KMS-11 (cell line): ENCODE data around the gene LGALS16.
"Not testable (repeated sequence)": the region's sequence is repeated elsewhere in the genome, so short reads cannot be mapped to it uniquely, and the experiment has no call there.

Source experiments
- H2AFZ ChIP-seq: fragments of 200-600 bp; sonication (generic); 2 replicates; pipeline ENCODE4 v1.6.1; 2016; ENCODE audit warnings: antibody characterized with exemption, mixed run types, low read depth
- H3K27ac ChIP-seq: fragments of 200-600 bp; sonication (generic); 2 replicates; pipeline ENCODE4 v1.6.1; 2016; ENCODE audit warnings: mild to moderate bottlenecking, mixed run types
- H3K27me3 ChIP-seq: fragments of 200-600 bp; sonication (generic); 2 replicates; pipeline ENCODE4 v1.6.1; 2017; ENCODE audit warnings: mild to moderate bottlenecking, low read depth, mixed run types, moderate library complexity; ENCODE audit not compliant: insufficient read depth
- H3K36me3 ChIP-seq: fragments of 200-600 bp; sonication (generic); 2 replicates; pipeline ENCODE4 v1.6.1; 2017; ENCODE audit warnings: mild to moderate bottlenecking, mixed run types; ENCODE audit not compliant: insufficient read depth
- H3K4me1 ChIP-seq: fragments of 200-600 bp; sonication (generic); 2 replicates; pipeline ENCODE4 v1.6.1; 2016; ENCODE audit warnings: mild to moderate bottlenecking, low read depth, mixed run types; ENCODE audit not compliant: poor library complexity, severe bottlenecking
- H3K4me2 ChIP-seq: fragments of 200-600 bp; sonication (generic); 2 replicates; pipeline ENCODE4 v1.7.0; 2016; ENCODE audit warnings: mild to moderate bottlenecking, mixed run types
- H3K4me3 ChIP-seq: fragments of 200-600 bp; sonication (generic); IDR thresholded peaks from 2 replicates; pipeline ENCODE4 v1.6.1; 2017; ENCODE audit warnings: low read depth, low read length, mixed read lengths; ENCODE audit not compliant: insufficient read depth
- H3K79me2 ChIP-seq: fragments of 200-600 bp; sonication (generic); 2 replicates; pipeline ENCODE4 v1.6.1; 2016; ENCODE audit warnings: low read depth, mixed run types; ENCODE audit not compliant: insufficient read depth
- H3K9ac ChIP-seq: fragments of 200-600 bp; sonication (generic); 2 replicates; pipeline ENCODE4 v1.6.1; 2016; ENCODE audit warnings: mild to moderate bottlenecking, mixed run types
- H4K20me1 ChIP-seq: fragments of 200-600 bp; sonication (generic); 2 replicates; pipeline ENCODE4 v1.6.1; 2016; ENCODE audit warnings: mild to moderate bottlenecking, mixed run types; ENCODE audit not compliant: insufficient read depth
- TF ChIP-seq, protein P1 (sequence below): fragments of 200-600 bp; sonication (generic); conservative IDR thresholded peaks from 2 replicates; pipeline ENCODE4 v1.6.1; 2017; ENCODE audit warnings: low read depth, mild to moderate bottlenecking, antibody characterized with exemption, low read length, moderate library complexity, mixed read lengths

LGALS16 gene

DNA sequence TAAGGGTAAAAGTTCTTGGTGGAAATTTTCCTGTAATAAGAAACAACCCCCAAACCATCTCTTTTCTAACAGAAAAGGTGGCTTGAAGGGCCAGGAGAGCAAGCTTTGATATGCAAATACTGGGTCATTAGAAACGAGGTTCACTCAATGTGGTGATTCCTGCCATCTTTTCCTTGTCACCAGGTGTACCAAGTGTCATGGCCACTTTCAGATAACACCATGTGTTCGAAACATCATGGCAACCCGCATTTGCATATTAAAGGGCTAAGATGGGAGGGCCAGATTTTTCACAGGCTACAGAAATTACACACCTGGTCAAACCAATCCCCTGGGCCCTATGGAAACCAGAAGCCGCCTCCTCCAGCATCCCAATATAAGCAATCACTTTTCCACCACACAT, 15.3 kb downstream of the LGALS16 start:
- no peak overlapping the region for H3K4me2 ChIP-seq
- H3K36me3 ChIP-seq = no peaks in the 10 kb centered on the region
- TF ChIP-seq, protein P1, sequence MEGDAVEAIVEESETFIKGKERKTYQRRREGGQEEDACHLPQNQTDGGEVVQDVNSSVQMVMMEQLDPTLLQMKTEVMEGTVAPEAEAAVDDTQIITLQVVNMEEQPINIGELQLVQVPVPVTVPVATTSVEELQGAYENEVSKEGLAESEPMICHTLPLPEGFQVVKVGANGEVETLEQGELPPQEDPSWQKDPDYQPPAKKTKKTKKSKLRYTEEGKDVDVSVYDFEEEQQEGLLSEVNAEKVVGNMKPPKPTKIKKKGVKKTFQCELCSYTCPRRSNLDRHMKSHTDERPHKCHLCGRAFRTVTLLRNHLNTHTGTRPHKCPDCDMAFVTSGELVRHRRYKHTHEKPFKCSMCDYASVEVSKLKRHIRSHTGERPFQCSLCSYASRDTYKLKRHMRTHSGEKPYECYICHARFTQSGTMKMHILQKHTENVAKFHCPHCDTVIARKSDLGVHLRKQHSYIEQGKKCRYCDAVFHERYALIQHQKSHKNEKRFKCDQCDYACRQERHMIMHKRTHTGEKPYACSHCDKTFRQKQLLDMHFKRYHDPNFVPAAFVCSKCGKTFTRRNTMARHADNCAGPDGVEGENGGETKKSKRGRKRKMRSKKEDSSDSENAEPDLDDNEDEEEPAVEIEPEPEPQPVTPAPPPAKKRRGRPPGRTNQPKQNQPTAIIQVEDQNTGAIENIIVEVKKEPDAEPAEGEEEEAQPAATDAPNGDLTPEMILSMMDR = no peak
- peaks cover 39% of the 10 kb centered on the region for H3K4me1 ChIP-seq
- no peak overlapping the region for H3K9ac ChIP-seq
- no peak overlapping the region for H2AFZ ChIP-seq
- H3K79me2 ChIP-seq = no peaks in the 10 kb centered on the region
- H3K4me3 ChIP-seq = no peak overlapping the region
- H4K20me1 ChIP-seq = no peaks in the 10 kb centered on the region
- H3K27me3 ChIP-seq = no peaks in the 10 kb centered on the region
- H3K27ac ChIP-seq = no peak overlapping the region

DNA sequence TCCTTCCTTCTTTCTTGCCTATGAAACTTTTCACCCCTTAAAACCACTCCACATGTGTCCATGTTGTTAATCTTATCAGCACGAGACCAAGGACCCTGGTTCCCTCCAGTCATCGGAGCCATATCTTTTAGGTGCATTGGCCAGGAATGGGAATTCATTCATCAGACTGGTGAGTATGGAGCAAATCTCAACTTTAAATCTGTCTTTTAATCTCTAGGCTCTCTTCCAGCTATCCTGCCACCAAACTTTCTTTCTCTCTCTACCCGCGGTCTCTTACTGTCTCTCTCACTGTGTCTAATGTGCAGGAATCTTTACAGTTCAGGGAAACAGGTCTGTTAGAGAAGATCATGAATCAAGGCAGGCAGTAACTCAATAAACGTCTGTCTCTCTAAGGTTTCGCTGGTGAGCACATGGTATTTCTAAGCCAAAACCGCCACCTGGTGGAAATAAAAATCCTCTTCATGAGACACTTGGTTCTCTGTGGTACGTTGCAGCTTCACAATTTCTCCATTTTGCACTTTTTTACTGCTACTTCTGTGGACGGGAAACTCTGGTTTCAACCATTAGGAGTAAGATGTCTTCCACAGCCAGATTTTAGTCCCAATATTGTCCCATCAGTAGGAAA, 16.1 kb downstream of the LGALS16 start:
- Histone ChIP-seq H4K20me1 (no peaks in the 10 kb centered on the region), H3K27me3 (no peaks in the 10 kb centered on the region), H2AFZ (peak overlapping the region; percentile 68), H3K4me1 (peaks cover 48% of the 10 kb centered on the region), H3K4me2 (peak overlapping the region; percentile 53), H3K9ac (no peak overlapping the region; the same call in 1 of the 2 replicates), H3K36me3 (no peaks in the 10 kb centered on the region), H3K27ac (no peak overlapping the region), H3K79me2 (no peaks in the 10 kb centered on the region), H3K4me3 (no peak overlapping the region)
- TF ChIP-seq, protein P1 = peak; percentile 86

DNA sequence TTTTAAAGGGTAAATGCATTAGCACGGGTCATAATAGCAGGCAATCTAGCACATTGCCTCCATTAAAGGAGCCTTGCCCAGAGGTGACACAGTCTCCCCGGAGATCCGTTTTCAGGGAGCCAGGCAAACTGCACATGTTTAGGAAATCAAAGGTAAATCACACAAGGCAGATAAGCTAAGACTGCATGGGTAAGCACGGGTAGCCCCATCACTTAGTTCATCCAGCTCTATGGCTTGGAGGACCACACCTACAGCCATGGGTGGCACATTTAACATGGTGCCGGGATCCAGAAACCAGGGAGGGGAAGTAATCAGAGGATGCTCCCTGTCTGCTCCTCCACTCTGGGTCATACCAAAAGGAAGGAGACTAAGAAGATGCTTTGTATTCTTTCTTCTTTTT, 16.8 kb downstream of the LGALS16 start:
- Histone ChIP-seq H4K20me1 (no peaks in the 10 kb centered on the region), H3K27ac (no peak overlapping the region), H3K9ac (no peak overlapping the region), H2AFZ (peak overlapping the region; percentile 68; the same call in 1 of the 2 replicates), H3K79me2 (no peaks in the 10 kb centered on the region), H3K4me3 (no peak overlapping the region), H3K4me1 (peaks cover 54% of the 10 kb centered on the region), H3K4me2 (0 out of 2 replicates have a peak overlapping the region, but pooled peaks have one; percentile 53), H3K27me3 (no peaks in the 10 kb centered on the region), H3K36me3 (no peaks in the 10 kb centered on the region)
- TF ChIP-seq, protein P1 = no peak

DNA sequence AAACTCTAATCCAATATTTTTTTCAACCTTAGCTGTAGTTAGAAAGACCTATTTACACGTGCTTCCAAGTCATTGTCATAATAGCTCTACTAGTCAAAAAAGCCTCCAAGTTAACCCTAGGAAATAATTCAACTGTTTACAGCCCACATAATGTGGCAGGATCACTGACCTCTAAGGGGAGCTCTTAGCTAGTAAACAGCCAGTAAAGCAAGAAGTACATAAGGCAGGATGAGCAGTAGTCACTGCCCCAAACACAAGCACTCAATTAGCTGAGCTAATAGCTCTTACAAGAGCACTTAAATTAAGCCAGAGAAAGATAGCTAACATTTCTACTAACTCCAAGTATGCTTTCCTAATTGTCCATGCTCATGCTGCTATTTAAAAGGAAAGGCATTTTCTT, 18.1 kb downstream of the LGALS16 start:
- peaks cover 68% of the 10 kb centered on the region for H3K4me1 ChIP-seq
- TF ChIP-seq, protein P1 = peak; percentile 60

More for the DNA sequence above, 18.1 kb downstream of the LGALS16 start:
- H3K4me2 ChIP-seq = 0 out of 2 replicates have a peak overlapping the region, but pooled peaks have one; percentile 3
- not testable (repeated sequence) for H3K27ac ChIP-seq, H3K4me3 ChIP-seq, H3K79me2 ChIP-seq, H3K36me3 ChIP-seq, H4K20me1 ChIP-seq, H3K9ac ChIP-seq, H2AFZ ChIP-seq, H3K27me3 ChIP-seq
